Activated CD4-positive, alpha-beta T cell treated with anti-CD3 and anti-CD28 coated beads, Interleukin-2, amount 50 U/mL, for 48 hours (primary cell): ENCODE measurements around the gene HCRTR2.
"Not testable (repeated sequence)": the region's sequence is repeated elsewhere in the genome, so short reads cannot be mapped to it uniquely, and the experiment has no call there.

Experiments
- DNase-seq, 2 experiments: peaks; one replicate each; pipeline ENCODE4 v3.0.0-alpha.2; 2020

HCRTR2 gene

GRCh38 chr6:55220961-55221360, 46.6 kb downstream of the HCRTR2 start:
- no peak for DNase-seq

DNA sequence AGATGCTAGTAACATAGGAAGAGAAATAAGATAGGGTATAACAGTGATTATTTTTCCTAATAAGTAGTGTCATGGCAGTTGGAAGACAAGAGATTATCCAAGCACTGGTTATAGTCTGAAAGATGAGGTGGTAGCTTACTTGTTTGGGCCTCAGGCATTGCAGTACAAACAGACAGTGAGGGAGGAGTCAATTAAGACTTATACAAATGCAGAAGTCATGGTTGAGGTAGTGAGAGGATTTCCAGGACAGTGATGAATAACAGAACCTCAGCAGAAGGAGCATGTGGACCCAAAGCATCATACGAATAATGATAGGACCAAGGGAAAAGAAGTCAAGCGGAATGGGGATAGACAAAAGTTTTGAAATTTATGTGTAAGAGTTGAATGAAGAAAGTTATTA, 53.5 kb downstream of the HCRTR2 start:
- DNase-seq = no peak

GRCh38 chr6:55239099-55239498, 64.8 kb downstream of the HCRTR2 start:
- no peak for DNase-seq

DNA sequence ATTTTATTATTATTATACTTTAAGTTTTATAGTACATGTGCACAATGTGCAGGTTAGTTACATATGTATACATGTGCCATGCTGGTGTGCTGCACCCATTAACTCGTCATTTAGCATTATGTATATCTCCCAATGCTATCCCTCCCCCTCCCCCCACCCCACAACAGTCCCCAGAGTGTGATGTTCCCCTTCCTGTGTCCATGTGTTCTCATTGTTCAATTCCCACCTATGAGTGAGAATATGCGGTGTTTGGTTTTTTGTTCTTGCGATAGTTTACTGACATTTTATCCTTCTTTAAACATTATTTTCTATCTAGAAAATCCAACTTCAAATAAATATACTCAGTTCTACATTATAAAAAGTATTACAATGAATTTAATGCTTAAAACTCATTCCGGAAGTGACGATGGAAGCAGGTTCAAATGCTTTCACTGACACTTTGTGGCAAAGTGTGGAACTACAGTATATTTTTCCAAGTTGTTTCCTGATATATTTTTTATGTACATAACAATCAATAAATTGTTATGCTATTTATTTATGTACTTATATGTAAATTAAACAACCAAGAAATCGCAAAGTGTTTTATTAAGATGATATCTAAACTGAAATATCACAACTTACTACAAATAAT, 66.8 kb downstream of the HCRTR2 start:
- not testable (repeated sequence) for DNase-seq

DNA sequence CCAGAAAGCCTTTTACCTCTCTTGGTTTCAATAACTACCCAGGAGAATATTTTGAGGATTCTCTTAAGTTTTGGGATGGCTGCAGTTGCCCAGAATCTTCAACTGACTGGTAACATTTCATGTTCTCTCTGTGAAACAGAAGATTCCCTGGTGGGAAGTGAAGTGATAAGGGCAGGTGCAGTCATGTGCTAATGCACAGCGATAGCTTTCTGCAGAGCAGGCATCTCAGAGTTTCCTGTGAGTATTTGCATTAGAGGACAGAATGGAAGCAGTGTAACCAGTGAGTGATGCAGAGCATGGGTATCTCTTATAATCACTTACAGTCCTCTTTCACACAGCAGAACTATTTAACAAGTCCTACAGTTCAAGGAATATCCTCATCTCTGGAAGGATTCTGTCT, 76.1 kb downstream of the HCRTR2 start:
- DNase-seq = no peak

GRCh38 chr6:55255113-55255512, 80.8 kb downstream of the HCRTR2 start:
- no peak for DNase-seq

DNA sequence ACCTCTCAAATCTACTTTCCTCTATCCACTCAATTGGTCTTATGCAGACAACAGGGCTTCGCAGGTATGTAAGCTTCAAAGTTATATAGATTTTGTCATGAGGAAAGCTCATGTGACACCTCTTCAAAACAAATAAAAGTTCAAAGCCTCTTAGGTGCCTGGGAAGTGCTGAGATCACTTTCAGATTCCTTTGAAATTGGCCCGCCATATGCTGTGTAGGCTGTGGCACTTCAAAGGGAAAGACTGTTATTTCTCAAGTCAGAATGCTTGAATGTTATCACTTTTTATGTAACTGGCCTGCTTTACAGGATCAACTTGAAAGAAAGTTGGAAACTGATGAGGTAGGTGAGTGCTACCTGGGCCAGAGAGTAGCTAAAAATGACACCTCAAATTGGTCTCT, 85.9 kb downstream of the HCRTR2 start:
- DNase-seq = no peak

- DNase-seq = no peak
Measured at GRCh38 chr6:55265409-55266114, 91.2 kb downstream of the HCRTR2 start.

DNA sequence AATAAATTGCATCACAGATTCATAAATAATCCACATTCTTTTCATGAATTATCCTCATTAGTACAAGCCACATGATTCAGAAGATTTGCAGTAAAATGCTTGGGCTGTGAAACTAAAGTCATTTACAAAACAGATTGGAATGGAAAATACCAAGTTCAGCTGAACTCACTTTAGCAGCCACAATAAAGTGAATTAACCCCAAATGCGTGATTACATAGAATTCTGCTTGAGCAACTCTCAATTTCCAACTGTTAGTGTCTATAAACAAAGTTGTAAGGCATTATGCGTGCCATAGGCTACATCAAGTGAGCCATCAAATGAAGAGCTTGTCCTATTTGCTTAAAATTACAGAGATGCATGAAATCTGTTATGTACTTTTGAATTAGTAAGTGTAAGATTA, 92.6 kb downstream of the HCRTR2 start:
- no peak for DNase-seq

DNA sequence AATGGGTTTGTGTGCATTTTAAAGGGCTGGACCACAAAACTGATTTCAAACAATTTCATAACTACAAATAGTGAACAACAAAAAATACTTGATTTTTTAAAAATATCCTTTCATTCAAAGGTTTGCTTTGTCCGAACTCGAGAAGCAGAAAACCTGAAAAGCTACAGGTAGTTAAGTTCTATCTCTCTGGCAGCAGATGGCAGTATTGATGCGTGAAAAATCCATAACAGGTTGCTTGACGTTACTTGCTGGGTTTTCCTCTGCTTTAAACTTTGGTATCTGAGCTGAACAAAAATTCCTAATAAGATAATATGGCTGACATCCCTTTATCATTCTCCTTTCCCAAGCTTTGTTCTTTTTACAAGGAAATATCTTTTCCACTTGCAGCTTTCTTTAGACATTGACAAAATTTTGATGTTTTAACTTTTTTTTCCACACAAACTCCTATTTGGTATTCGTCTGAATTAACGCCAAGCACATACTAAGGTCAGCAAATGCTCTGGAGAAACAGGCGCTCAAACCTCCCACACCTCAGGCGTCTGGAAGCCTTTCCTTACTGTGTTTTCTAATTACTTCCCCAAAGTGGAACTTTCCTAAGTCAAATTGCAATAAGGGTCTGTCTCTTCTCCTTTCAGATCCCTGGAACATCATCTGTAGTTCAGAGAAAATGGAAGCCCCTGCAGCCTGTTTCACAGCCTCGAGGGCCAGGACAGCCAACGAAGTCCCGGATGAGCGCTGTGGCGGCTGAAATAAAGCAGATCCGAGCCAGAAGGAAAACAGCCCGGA, 102.6 kb downstream of the HCRTR2 start:
- no peak for DNase-seq

- DNase-seq = no peak
Measured at GRCh38 chr6:55277646-55278045, 103.3 kb downstream of the HCRTR2 start.

DNA sequence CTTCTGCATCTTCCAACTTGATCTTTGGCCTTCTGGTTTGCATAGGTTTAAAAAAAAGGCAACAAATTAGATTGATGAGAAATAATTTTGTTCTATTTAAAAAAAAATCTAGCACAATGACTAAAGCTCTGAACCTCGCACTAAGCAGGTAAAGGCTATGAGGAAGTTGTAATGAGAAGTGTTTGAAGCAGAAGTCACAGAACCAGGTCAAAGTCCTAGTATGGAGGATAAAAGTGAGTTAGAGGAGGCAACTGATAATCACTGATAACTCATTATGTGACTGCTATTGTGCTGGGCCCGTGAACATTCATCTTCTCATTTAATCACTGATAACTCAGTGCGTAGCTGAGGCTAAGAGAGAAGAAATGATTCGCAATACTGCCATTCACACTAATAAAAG, 106.9 kb downstream of the HCRTR2 start:
- no peak for DNase-seq

DNA sequence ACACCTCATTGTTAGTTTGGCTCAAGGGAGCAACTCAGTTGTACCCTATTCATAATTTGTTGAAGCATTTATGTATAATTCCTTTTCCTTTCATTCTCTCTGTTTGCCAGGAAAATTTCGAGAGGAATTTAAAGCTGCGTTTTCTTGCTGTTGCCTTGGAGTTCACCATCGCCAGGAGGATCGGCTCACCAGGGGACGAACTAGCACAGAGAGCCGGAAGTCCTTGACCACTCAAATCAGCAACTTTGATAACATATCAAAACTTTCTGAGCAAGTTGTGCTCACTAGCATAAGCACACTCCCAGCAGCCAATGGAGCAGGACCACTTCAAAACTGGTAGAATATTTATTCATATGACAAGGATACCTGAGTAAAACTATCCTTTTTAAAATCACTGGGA, 107.8 kb downstream of the HCRTR2 start:
- DNase-seq = no peak

DNA sequence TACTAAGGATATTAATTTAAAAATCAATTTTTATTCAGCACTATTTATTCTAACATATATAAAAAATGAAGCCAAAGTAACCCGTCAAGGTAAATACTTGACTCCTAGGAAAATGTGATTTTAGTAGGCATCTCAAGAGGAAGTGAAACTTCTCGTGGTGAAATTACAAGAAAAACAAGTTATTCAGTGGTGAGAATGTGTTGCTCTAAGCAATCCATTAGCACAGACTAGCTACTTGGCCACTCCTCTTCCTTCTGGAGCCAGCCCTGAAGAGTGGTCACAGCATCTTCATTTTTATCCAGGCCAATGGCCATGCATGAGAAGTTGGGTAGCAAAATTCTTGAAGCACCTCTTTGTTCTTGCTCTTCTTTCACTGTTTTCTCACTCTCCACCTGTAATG, 112.5 kb downstream of the HCRTR2 start:
- DNase-seq = no peak

- DNase-seq = no peak
Measured at GRCh38 chr6:55290736-55291135, 116.4 kb downstream of the HCRTR2 start.

GRCh38 chr6:55293116-55293515, 118.8 kb downstream of the HCRTR2 start:
- DNase-seq = no peak

DNA sequence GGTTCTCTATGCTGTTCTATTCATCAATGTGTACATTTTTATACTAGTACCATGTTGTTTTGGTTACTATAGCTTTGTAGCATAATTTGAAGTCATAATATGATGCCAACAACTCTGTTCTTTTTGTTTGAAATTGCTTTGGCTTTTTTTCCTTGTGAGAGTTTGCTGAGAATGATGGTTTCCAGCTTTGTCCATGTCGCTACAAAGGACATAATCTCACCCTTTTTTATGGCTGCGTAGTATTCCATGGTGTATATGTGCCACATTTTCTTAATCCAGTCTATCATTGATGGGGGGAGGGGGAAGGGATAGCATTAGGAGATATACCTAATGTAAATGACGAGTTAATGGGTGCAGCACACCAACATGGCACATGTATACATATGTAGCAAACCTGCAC, 122.9 kb downstream of the HCRTR2 start:
- not testable (repeated sequence) for DNase-seq

GRCh38 chr6:55299286-55299985, 125.1 kb downstream of the HCRTR2 start:
- DNase-seq = no peak

GRCh38 chr6:55304747-55305146, 130.4 kb downstream of the HCRTR2 start:
- no peak for DNase-seq

DNA sequence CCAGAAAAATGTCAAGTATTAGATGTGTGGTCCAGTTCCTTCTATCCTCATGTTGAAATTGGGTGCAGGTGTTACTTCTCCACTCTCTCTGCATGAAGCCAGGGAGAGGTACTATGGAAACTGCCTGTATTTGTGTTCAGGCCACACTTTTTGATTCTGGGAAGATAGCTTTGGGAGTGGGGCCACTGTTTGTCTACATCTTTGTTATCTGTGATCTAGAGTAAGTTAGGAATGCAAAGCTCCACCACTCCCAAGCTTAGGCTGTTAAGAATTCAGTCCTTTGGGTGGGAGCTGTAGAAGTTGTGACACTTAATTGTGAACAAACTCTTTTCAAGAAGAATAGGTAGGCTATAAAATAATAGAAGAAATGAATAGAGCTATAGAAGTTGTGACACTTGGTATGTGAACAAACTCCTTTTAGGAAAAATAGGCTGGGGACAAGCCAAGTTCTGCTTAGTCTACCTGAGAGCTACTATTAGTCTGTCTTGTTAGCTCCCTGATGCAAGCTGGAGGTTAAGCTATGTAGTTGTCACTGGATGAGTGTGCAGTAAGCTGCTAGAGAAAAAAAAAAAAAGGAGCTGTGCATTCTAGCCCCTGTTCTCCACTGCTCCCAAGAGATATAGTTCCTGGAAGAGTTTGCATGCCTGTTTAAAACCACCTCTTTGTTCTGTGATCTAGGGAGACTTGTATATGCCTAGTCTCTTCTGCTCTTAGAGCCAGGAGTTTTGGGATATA, 145.8 kb downstream of the HCRTR2 start:
- DNase-seq = no peak

DNA sequence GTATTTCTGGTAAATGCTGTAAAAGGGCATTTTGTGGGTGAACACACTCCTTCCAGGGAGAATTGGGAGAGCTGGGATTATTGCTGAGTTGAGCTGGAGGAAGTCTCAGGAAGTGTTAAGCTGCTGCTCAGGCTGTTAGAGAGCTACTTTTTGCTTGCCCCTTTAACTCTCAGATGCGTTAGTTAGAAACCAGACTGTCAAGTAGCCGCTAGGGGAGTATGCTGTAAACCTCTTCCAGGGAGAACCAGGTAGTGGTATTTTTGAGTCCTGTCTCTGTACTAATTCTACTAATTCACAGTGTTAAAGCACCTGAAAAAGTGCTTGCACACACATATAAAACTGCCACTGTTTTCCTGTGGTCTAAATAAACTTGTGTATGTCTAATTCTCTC, 146.4 kb downstream of the HCRTR2 start:
- no peak for DNase-seq

GRCh38 chr6:55327169-55327568, 152.9 kb downstream of the HCRTR2 start, which contains the start of gene GFRAL:
TSS of gene GFRAL (plus strand) at chr6:55327469. CDS start at chr6:55327555, 86 bp downstream.
- DNase-seq = no peak
